Measurements from ENCODE around the gene ZNF687. TPM values are rescaled to one million over a fixed set of nuclear protein-coding genes. Genes with fewer than 3 reads are reported as not detected.

ZNF687 gene
- total RNA-seq, 1 experiment from 2014 or later = 23.9 TPM

- H3K9me3 ChIP-seq = no peaks in the 10 kb centered on the region
- intact Hi-C loops (cut with micrococcal nuclease; ENCODE audit: unreplicated experiment) = no loop called here
- Mint-ChIP-seq H3K9me3 (ENCODE audit: unreplicated experiment) (no peaks in the 10 kb centered on the region), H3K27me3 (ENCODE audit: insufficient read depth, unreplicated experiment) (no peaks in the 10 kb centered on the region), H3K4me3 (ENCODE audit: unreplicated experiment) (no peak overlapping the region), H3K27ac (ENCODE audit: unreplicated experiment) (peak overlapping the region; percentile 78), H3K4me1 (ENCODE audit: low read depth, unreplicated experiment) (peaks cover 49% of the 10 kb centered on the region), H3K36me3 (ENCODE audit: insufficient read depth, unreplicated experiment) (peaks cover 66% of the 10 kb centered on the region)
- peaks cover 67% of the 10 kb centered on the region for H3K4me1 ChIP-seq
- H3K36me3 ChIP-seq (ENCODE audit: control insufficient read depth, insufficient read depth, low read length) = no peaks in the 10 kb centered on the region
- DNase-seq = no peak
- H3K27me3 ChIP-seq (replicated peaks; ENCODE audit: control insufficient read depth, insufficient read depth, low read length) = no peaks in the 10 kb centered on the region
- ChIA-PET CTCF (interaction anchor here (3.6 kb wide), 1 partner anchor 28 kb away, joined by 28 read pairs; no protein-coding TSS in a partner anchor), POLR2A (no interaction called here)
- TF ChIP-seq CTCF (IDR thresholded peaks at IDR 0.05; ENCODE audit: insufficient read depth in 1 of 2, low read depth in 1 of 2, low read length in 1 of 2, severe bottlenecking in 1 of 2, unreplicated experiment in 1 of 2) = no peak
- H3K4me3 ChIP-seq (ENCODE audit: low read depth, low read length) = no peak overlapping the region
- BruUV-seq (replicated peaks) = no TSS peak
These were observed 30.7 kb downstream of the ZNF687 start for GRCh38 chr1:151312826-151313225.

- Histone ChIP-seq H3K4me1 (peaks cover 67% of the 10 kb centered on the region), H3K36me3 (ENCODE audit: control insufficient read depth, insufficient read depth, low read length) (no peaks in the 10 kb centered on the region), H3K9me3 (no peaks in the 10 kb centered on the region), H3K4me3 (ENCODE audit: low read depth, low read length) (no peak overlapping the region), H3K27me3 (replicated peaks; ENCODE audit: control insufficient read depth, insufficient read depth, low read length) (no peaks in the 10 kb centered on the region)
- Mint-ChIP-seq H3K36me3 (ENCODE audit: insufficient read depth, unreplicated experiment) (peaks cover 62% of the 10 kb centered on the region), H3K4me3 (ENCODE audit: unreplicated experiment) (no peak overlapping the region), H3K27ac (ENCODE audit: unreplicated experiment) (peak overlapping the region; percentile 78), H3K4me1 (ENCODE audit: low read depth, unreplicated experiment) (peaks cover 49% of the 10 kb centered on the region), H3K27me3 (ENCODE audit: insufficient read depth, unreplicated experiment) (no peaks in the 10 kb centered on the region), H3K9me3 (ENCODE audit: unreplicated experiment) (no peaks in the 10 kb centered on the region)
- BruUV-seq (replicated peaks) = no TSS peak
- POLR2A ChIA-PET = interaction anchor here (0.7 to 0.8 kb wide), 2 partner anchors 16 to 198 kb away, joined by 3 to 11 read pairs; partner anchors contain the start of gene CGN
- DNase-seq = no peak
- intact Hi-C loops (cut with micrococcal nuclease; ENCODE audit: unreplicated experiment) = no loop called here
- CTCF ChIA-PET = interaction anchor here (1.0 kb wide), 1 partner anchor 13 kb away, joined by 3 read pairs; no protein-coding TSS in a partner anchor
- no peak for TF ChIP-seq CTCF (IDR thresholded peaks at IDR 0.05; ENCODE audit: insufficient read depth in 1 of 2, low read depth in 1 of 2, low read length in 1 of 2, severe bottlenecking in 1 of 2, unreplicated experiment in 1 of 2)
These were observed 31.4 kb downstream of the ZNF687 start for GRCh38 chr1:151313501-151313900.

- H3K4me3 ChIP-seq (ENCODE audit: low read depth, low read length) = no peak overlapping the region
- Mint-ChIP-seq H3K4me1 (ENCODE audit: low read depth, unreplicated experiment) (peaks cover 49% of the 10 kb centered on the region), H3K9me3 (ENCODE audit: unreplicated experiment) (no peaks in the 10 kb centered on the region), H3K36me3 (ENCODE audit: insufficient read depth, unreplicated experiment) (peaks cover 55% of the 10 kb centered on the region), H3K27me3 (ENCODE audit: insufficient read depth, unreplicated experiment) (no peaks in the 10 kb centered on the region), H3K4me3 (ENCODE audit: unreplicated experiment) (peak overlapping the region; percentile 37), H3K27ac (ENCODE audit: unreplicated experiment) (peak overlapping the region; percentile 78)
- H3K27me3 ChIP-seq (replicated peaks; ENCODE audit: control insufficient read depth, insufficient read depth, low read length) = no peaks in the 10 kb centered on the region
- DNase-seq = peak; percentile 57 to 59
- BruUV-seq (replicated peaks) = TSS peak; percentile 45
- TF ChIP-seq CTCF (IDR thresholded peaks at IDR 0.05; ENCODE audit: insufficient read depth in 1 of 2, low read depth in 1 of 2, low read length in 1 of 2, severe bottlenecking in 1 of 2, unreplicated experiment in 1 of 2) = no peak
- no peaks in the 10 kb centered on the region for H3K36me3 ChIP-seq (ENCODE audit: control insufficient read depth, insufficient read depth, low read length)
- POLR2A ChIA-PET = interaction anchor here (0.7 to 0.8 kb wide), 2 partner anchors 15 to 197 kb away, joined by 3 to 11 read pairs; partner anchors contain the start of gene CGN
- H3K9me3 ChIP-seq = no peaks in the 10 kb centered on the region
- peaks cover 67% of the 10 kb centered on the region for H3K4me1 ChIP-seq
- intact Hi-C loops (cut with micrococcal nuclease; ENCODE audit: unreplicated experiment) = loop anchor here (1.0 kb wide), 1 partner anchor 13 kb away; the partner anchor contains the start of gene PI4KB
- CTCF ChIA-PET = interaction anchor here (1.0 to 1.3 kb wide), 2 partner anchors 13 to 27 kb away, joined by 3 read pairs; no protein-coding TSS in a partner anchor
These were observed 32.2 kb downstream of the ZNF687 start for GRCh38 chr1:151314137-151314875.
